Measurements from ENCODE around the gene SPINK4.

The SPINK4 gene

GRCh38 chr9:33210006-33210715 is 29.8 kb upstream of the SPINK4 start:
- Histone ChIP-seq H3K36me3 (no peaks in the 10 kb centered on the region), H3K27ac (no peak overlapping the region), H3K4me2 (0 out of 2 replicates have a peak overlapping the region, but pooled peaks have one; percentile 3), H3K9ac (no peak overlapping the region), H3K4me1 (peaks cover 25% of the 10 kb centered on the region), H3K27me3 (no peaks in the 10 kb centered on the region), H3K4me3 (no peak overlapping the region), H3K9me3 (no peaks in the 10 kb centered on the region), H4K20me1 (no peaks in the 10 kb centered on the region)
- no peak for TF ChIP-seq Cebpa-rat (IDR thresholded peaks at IDR 0.05)

- no peak overlapping the region for H3K4me3 ChIP-seq
- H3K9me3 ChIP-seq, result no peaks in the 10 kb centered on the region
- H3K4me2 ChIP-seq, result no peak overlapping the region
- no peak overlapping the region for H3K27ac ChIP-seq
- peaks cover 36% of the 10 kb centered on the region for H3K4me1 ChIP-seq
- H3K9ac ChIP-seq, result no peak overlapping the region
- H4K20me1 ChIP-seq, result no peaks in the 10 kb centered on the region
- no peaks in the 10 kb centered on the region for H3K36me3 ChIP-seq
- TF ChIP-seq Cebpa-rat (IDR thresholded peaks at IDR 0.05), result no peak
- no peaks in the 10 kb centered on the region for H3K27me3 ChIP-seq
Observed at GRCh38 chr9:33211695-33212393, 28.1 kb upstream of the SPINK4 start.

- Histone ChIP-seq H3K4me3 (peak overlapping the region; percentile 32), H3K27ac (peak overlapping the region; percentile 89), H3K4me2 (peak overlapping the region; percentile 89), H3K9me3 (no peaks in the 10 kb centered on the region), H3K9ac (peak overlapping the region; percentile 48), H3K36me3 (no peaks in the 10 kb centered on the region), H3K4me1 (peaks cover 68% of the 10 kb centered on the region), H4K20me1 (no peaks in the 10 kb centered on the region), H3K27me3 (no peaks in the 10 kb centered on the region)
- no peak for TF ChIP-seq Cebpa-rat (IDR thresholded peaks at IDR 0.05)
Observed at GRCh38 chr9:33220681-33221567, 19.0 kb upstream of the SPINK4 start.

GRCh38 chr9:33221568-33221884 is 18.4 kb upstream of the SPINK4 start:
- Histone ChIP-seq H3K9me3 (no peaks in the 10 kb centered on the region), H4K20me1 (no peaks in the 10 kb centered on the region), H3K4me2 (peak overlapping the region; percentile 89), H3K36me3 (no peaks in the 10 kb centered on the region), H3K27ac (peak overlapping the region; percentile 89), H3K9ac (peak overlapping the region; percentile 48; the same call in 1 of the 2 replicates), H3K4me1 (peaks cover 65% of the 10 kb centered on the region), H3K27me3 (no peaks in the 10 kb centered on the region), H3K4me3 (peak overlapping the region; percentile 32; the same call in 1 of the 2 replicates)
- TF ChIP-seq Cebpa-rat (IDR thresholded peaks at IDR 0.05), result no peak

GRCh38 chr9:33222031-33222430 is 17.9 kb upstream of the SPINK4 start:
- no peaks in the 10 kb centered on the region for H3K27me3 ChIP-seq
- H3K4me2 ChIP-seq, result peak overlapping the region; percentile 89
- TF ChIP-seq Cebpa-rat (IDR thresholded peaks at IDR 0.05), result no peak
- H3K4me1 ChIP-seq, result peaks cover 65% of the 10 kb centered on the region
- no peaks in the 10 kb centered on the region for H3K9me3 ChIP-seq
- H3K4me3 ChIP-seq, result no peak overlapping the region
- H4K20me1 ChIP-seq, result no peaks in the 10 kb centered on the region
- H3K36me3 ChIP-seq, result no peaks in the 10 kb centered on the region
- H3K27ac ChIP-seq, result peak overlapping the region; percentile 89
- H3K9ac ChIP-seq, result peak overlapping the region; percentile 48; the same call in 1 of the 2 replicates

- H3K4me1 ChIP-seq, result peaks cover 68% of the 10 kb centered on the region
- H3K36me3 ChIP-seq, result no peaks in the 10 kb centered on the region
- H3K27ac ChIP-seq, result peak overlapping the region; percentile 48
- TF ChIP-seq Cebpa-rat (IDR thresholded peaks at IDR 0.05), result no peak
- H4K20me1 ChIP-seq, result no peaks in the 10 kb centered on the region
- no peaks in the 10 kb centered on the region for H3K27me3 ChIP-seq
- H3K9me3 ChIP-seq, result no peaks in the 10 kb centered on the region
- H3K4me3 ChIP-seq, result no peak overlapping the region
- peak overlapping the region; percentile 89 for H3K4me2 ChIP-seq
- H3K9ac ChIP-seq, result no peak overlapping the region; the same call in 1 of the 2 replicates
Observed at GRCh38 chr9:33223696-33224095, 16.3 kb upstream of the SPINK4 start.

GRCh38 chr9:33225319-33226147 is 14.4 kb upstream of the SPINK4 start:
- Histone ChIP-seq H3K27ac (no peak overlapping the region), H3K9me3 (no peaks in the 10 kb centered on the region), H3K4me3 (no peak overlapping the region), H3K9ac (no peak overlapping the region), H3K36me3 (no peaks in the 10 kb centered on the region), H3K4me1 (peaks cover 61% of the 10 kb centered on the region), H4K20me1 (no peaks in the 10 kb centered on the region), H3K4me2 (peak overlapping the region; percentile 13; the same call in 1 of the 2 replicates), H3K27me3 (no peaks in the 10 kb centered on the region)
- TF ChIP-seq Cebpa-rat (IDR thresholded peaks at IDR 0.05), result no peak

- Histone ChIP-seq H3K4me1 (peaks cover 46% of the 10 kb centered on the region), H3K4me2 (peak overlapping the region; percentile 21; the same call in 1 of the 2 replicates), H3K9me3 (no peaks in the 10 kb centered on the region), H3K36me3 (no peaks in the 10 kb centered on the region), H3K4me3 (no peak overlapping the region), H3K9ac (peak overlapping the region; percentile 18; the same call in 1 of the 2 replicates), H3K27ac (no peak overlapping the region), H4K20me1 (no peaks in the 10 kb centered on the region), H3K27me3 (no peaks in the 10 kb centered on the region)
- TF ChIP-seq Cebpa-rat (IDR thresholded peaks at IDR 0.05), result no peak
Observed at GRCh38 chr9:33227008-33227398, 13.0 kb upstream of the SPINK4 start.

GRCh38 chr9:33227741-33228140 is 12.2 kb upstream of the SPINK4 start:
- Histone ChIP-seq H3K4me1 (peaks cover 39% of the 10 kb centered on the region), H3K4me3 (no peak overlapping the region), H3K36me3 (no peaks in the 10 kb centered on the region), H3K27me3 (no peaks in the 10 kb centered on the region), H3K27ac (no peak overlapping the region), H3K9ac (no peak overlapping the region), H3K4me2 (no peak overlapping the region), H4K20me1 (no peaks in the 10 kb centered on the region), H3K9me3 (no peaks in the 10 kb centered on the region)
- TF ChIP-seq Cebpa-rat (IDR thresholded peaks at IDR 0.05), result no peak
